Activated CD4-positive, alpha-beta memory T cell treated with anti-CD3 and anti-CD28 coated beads for 36 hours (primary cell): ENCODE measurements around the gene RANGRF. TPM values are rescaled to one million over a fixed set of nuclear protein-coding genes. Genes with fewer than 3 reads are reported as not detected.

Experiments
- CTCF ChIA-PET: fragments of 350-600 bp; sonication (Branson Sonifier 250); formaldehyde crosslinking; loops from one replicate; lab custom pipeline; 2021; ENCODE audit warnings: antibody characterized with exemption, inconsistent platforms; lab: Charles Lee
- POLR2A ChIA-PET: fragments of 350-600 bp; sonication (Branson Sonifier 250); formaldehyde crosslinking; loops from one replicate; lab custom pipeline; 2021; ENCODE audit warnings: antibody characterized with exemption; lab: Charles Lee
- DNase-seq: peaks from one replicate; pipeline ENCODE4 v3.0.0-alpha.2; 2020
- H3K27ac Mint-ChIP-seq: one replicate; pipeline ENCODE4 v1.8.0; 2021; ENCODE audit warnings: mixed read lengths
- H3K27me3 Mint-ChIP-seq: one replicate; pipeline ENCODE4 v1.8.0; 2021; ENCODE audit warnings: mixed read lengths
- H3K36me3 Mint-ChIP-seq: one replicate; pipeline ENCODE4 v1.8.0; 2021; ENCODE audit warnings: mixed read lengths
- H3K4me1 Mint-ChIP-seq: one replicate; pipeline ENCODE4 v1.8.0; 2021; ENCODE audit warnings: low read depth, mixed read lengths
- H3K4me3 Mint-ChIP-seq: one replicate; pipeline ENCODE4 v1.8.0; 2021; ENCODE audit warnings: mild to moderate bottlenecking, mixed read lengths
- H3K9me3 Mint-ChIP-seq: one replicate; pipeline ENCODE4 v1.8.0; 2021; ENCODE audit warnings: mixed read lengths
- intact Hi-C: fragments of 100-400 bp; cut with micrococcal nuclease; formaldehyde crosslinking; loops from one replicate; pipeline ENCODE4 v1.15.1; 2023
- total RNA-seq, 2 experiments: library from RNA; stranded (reverse); gene quantifications; one replicate each; pipeline ENCODE4 v1.2.3, GENCODE V29; 2021

RANGRF gene
- total RNA-seq, 2 experiments from 2014 or later, result 41.7 to 45.5 TPM

DNA sequence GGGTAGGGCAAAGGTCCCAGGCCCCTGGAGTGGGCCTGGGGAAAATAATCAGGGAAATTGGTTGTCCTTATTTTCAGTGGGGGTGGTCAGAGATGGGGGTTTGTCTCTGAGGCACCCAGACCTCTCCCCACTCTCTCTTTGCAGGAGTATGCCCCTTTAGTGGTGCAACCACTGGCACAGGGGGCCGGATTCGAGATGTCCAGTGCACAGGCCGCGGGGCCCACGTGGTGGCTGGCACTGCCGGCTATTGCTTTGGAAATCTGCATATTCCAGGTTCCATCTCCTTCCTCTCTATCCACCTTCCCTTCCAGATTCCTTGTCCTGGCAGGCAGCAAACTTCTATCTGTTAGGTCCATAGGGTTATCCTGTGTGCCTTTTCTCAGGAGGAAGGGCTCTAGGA, 31.8 kb upstream of the RANGRF start:
- no peaks in the 10 kb centered on the region for H3K9me3 Mint-ChIP-seq
- POLR2A ChIA-PET, result no interaction called here
- intact Hi-C loops, result no loop called here
- CTCF ChIA-PET, result interaction anchor here (1.5 kb wide), 1 partner anchor 12 kb away, joined by 4 read pairs; no protein-coding TSS in a partner anchor
- no peaks in the 10 kb centered on the region for H3K4me1 Mint-ChIP-seq
- no peaks in the 10 kb centered on the region for H3K27me3 Mint-ChIP-seq
- peaks cover 51% of the 10 kb centered on the region for H3K36me3 Mint-ChIP-seq
- H3K27ac Mint-ChIP-seq, result no peak overlapping the region
- H3K4me3 Mint-ChIP-seq, result no peak overlapping the region
- no peak for DNase-seq

GRCh38 chr17:8257801-8258200, 30.7 kb upstream of the RANGRF start:
- Mint-ChIP-seq H3K4me1 (no peaks in the 10 kb centered on the region), H3K27me3 (no peaks in the 10 kb centered on the region), H3K9me3 (no peaks in the 10 kb centered on the region), H3K27ac (no peak overlapping the region), H3K4me3 (no peak overlapping the region), H3K36me3 (peaks cover 55% of the 10 kb centered on the region)
- DNase-seq, result no peak
- intact Hi-C loops, result no loop called here
- ChIA-PET CTCF (no interaction called here), POLR2A (no interaction called here)

DNA sequence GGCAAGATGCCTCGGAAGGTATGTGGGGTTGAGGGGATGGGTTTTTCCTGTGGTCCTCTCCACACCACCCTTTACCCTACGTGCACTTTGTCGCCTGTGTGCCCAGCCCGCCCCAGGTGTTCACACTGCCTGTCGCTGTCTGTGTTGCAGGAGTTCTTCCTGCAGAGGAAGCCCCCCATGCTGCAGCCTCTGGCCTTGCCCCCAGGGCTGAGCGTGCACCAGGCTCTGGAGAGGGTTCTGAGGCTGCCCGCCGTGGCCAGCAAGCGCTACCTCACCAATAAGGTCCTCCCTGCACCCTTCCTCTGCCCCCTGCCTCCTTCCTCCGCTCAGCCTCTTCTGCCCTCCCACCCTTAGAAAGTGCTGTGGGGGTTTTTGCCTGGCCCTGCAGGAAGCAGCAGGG, 24.1 kb upstream of the RANGRF start:
- Mint-ChIP-seq H3K36me3 (peaks cover 59% of the 10 kb centered on the region), H3K27me3 (no peaks in the 10 kb centered on the region), H3K9me3 (no peaks in the 10 kb centered on the region), H3K4me1 (no peaks in the 10 kb centered on the region), H3K4me3 (no peak overlapping the region), H3K27ac (no peak overlapping the region)
- ChIA-PET POLR2A (no interaction called here), CTCF (no interaction called here)
- DNase-seq, result no peak
- intact Hi-C loops, result no loop called here

DNA sequence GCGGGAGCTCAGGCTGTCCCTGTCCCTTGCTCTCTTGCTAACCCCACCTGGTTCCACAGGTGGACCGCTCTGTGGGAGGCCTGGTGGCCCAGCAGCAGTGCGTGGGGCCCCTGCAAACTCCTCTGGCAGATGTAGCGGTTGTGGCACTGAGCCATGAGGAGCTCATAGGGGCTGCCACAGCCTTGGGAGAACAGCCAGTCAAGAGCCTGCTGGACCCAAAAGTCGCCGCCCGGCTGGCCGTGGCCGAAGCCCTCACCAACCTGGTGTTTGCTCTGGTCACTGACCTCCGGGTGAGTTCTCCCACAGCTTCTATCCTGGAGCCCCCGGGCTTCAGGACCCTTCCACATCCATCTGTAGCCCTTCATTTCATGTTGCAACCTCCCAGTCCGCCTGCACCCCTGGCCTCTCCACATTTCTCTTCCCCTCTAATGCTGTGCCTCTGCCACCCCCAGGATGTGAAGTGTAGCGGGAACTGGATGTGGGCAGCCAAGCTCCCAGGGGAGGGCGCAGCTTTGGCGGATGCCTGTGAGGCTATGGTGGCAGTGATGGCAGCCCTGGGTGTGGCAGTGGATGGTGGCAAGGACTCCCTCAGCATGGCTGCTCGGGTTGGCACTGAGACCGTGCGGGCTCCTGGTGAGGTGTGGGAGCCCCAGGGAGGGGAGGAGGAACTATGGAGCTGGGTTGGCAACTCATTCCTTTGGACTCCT, 23.5 kb upstream of the RANGRF start:
- Mint-ChIP-seq H3K4me3 (no peak overlapping the region), H3K4me1 (no peaks in the 10 kb centered on the region), H3K36me3 (peaks cover 64% of the 10 kb centered on the region), H3K9me3 (no peaks in the 10 kb centered on the region), H3K27ac (no peak overlapping the region), H3K27me3 (no peaks in the 10 kb centered on the region)
- ChIA-PET CTCF (no interaction called here), POLR2A (no interaction called here)
- DNase-seq, result no peak
- intact Hi-C loops, result no loop called here

DNA sequence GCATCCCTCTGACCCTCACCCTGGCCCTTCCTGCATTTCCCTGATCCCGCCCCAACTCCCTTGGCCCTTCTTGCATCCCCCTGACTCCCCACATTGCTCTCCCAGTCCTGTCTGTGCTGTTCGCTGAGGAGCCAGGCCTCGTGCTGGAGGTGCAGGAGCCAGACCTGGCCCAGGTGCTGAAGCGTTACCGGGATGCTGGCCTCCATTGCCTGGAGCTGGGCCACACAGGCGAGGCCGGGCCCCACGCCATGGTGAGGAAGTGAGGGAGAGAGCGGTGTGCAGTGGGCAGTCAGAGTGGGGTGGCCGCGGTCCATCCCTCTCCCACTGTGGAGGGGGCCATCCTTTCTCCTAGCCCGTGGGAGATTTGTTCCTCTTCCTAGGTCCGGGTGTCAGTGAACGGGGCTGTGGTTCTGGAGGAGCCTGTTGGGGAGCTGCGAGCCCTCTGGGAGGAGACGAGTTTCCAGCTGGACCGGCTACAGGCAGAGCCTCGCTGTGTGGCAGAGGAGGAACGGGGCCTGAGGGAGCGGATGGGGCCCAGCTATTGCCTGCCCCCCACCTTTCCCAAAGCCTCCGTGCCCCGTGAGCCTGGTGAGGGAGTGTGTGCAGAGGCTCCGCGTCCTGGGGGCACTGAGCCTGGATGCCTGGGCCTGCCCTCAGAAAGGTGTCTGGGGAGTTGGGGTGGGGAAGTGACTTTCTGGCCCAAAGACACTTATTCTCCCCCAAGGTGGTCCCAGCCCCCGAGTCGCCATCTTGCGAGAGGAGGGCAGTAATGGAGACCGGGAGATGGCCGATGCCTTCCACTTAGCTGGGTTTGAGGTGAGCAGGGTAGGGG, 21.6 kb upstream of the RANGRF start:
- intact Hi-C loops, result no loop called here
- Mint-ChIP-seq H3K9me3 (no peaks in the 10 kb centered on the region), H3K27me3 (no peaks in the 10 kb centered on the region), H3K36me3 (peaks cover 62% of the 10 kb centered on the region), H3K4me3 (no peak overlapping the region), H3K4me1 (no peaks in the 10 kb centered on the region), H3K27ac (no peak overlapping the region)
- DNase-seq, result no peak
- ChIA-PET CTCF (no interaction called here), POLR2A (no interaction called here)

GRCh38 chr17:8267480-8268147, 20.9 kb upstream of the RANGRF start:
- ChIA-PET CTCF (interaction anchor here (0.6 kb wide), 1 partner anchor 527 kb away, joined by 4 read pairs; no protein-coding TSS in a partner anchor), POLR2A (no interaction called here)
- Mint-ChIP-seq H3K4me3 (no peak overlapping the region), H3K27ac (no peak overlapping the region), H3K4me1 (no peaks in the 10 kb centered on the region), H3K36me3 (peaks cover 62% of the 10 kb centered on the region), H3K27me3 (no peaks in the 10 kb centered on the region), H3K9me3 (no peaks in the 10 kb centered on the region)
- no peak for DNase-seq
- intact Hi-C loops, result no loop called here

DNA sequence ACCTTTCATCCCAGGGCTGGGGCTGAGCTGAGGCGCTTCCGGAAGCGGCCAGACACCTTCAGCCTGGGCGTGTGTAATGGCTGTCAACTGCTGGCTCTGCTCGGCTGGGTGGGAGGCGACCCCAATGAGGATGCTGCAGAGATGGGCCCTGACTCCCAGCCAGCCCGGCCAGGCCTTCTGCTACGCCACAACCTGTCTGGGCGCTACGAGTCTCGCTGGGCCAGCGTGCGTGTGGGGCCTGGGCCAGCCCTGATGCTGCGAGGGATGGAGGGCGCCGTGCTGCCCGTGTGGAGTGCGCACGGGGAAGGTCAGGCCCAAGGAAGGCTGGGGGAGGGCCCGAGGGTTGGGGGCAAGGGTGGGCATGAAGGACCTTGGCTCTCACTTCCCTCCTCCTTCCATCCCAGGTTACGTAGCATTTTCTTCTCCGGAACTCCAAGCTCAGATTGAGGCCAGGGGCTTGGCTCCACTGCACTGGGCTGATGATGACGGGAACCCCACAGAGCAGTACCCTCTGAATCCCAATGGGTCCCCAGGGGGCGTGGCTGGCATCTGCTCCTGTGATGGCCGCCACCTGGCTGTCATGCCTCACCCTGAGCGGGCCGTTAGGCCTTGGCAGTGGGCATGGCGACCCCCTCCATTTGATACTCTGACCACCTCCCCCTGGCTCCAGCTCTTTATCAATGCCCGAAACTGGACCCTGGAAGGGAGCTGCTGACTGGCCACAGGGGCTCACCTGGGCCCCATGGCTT, 19.7 kb upstream of the RANGRF start:
- no peaks in the 10 kb centered on the region for H3K27me3 Mint-ChIP-seq
- DNase-seq, result no peak
- H3K9me3 Mint-ChIP-seq, result no peaks in the 10 kb centered on the region
- H3K36me3 Mint-ChIP-seq, result peaks cover 55% of the 10 kb centered on the region
- intact Hi-C loops, result no loop called here
- CTCF ChIA-PET, result no interaction called here
- H3K27ac Mint-ChIP-seq, result no peak overlapping the region
- H3K4me3 Mint-ChIP-seq, result no peak overlapping the region
- POLR2A ChIA-PET, result no interaction called here
- no peaks in the 10 kb centered on the region for H3K4me1 Mint-ChIP-seq

GRCh38 chr17:8272421-8272820, 16.0 kb upstream of the RANGRF start:
- no peaks in the 10 kb centered on the region for H3K4me1 Mint-ChIP-seq
- CTCF ChIA-PET, result no interaction called here
- POLR2A ChIA-PET, result no interaction called here
- no peak overlapping the region for H3K4me3 Mint-ChIP-seq
- no peaks in the 10 kb centered on the region for H3K9me3 Mint-ChIP-seq
- intact Hi-C loops, result no loop called here
- no peak overlapping the region for H3K27ac Mint-ChIP-seq
- H3K27me3 Mint-ChIP-seq, result no peaks in the 10 kb centered on the region
- peaks cover 28% of the 10 kb centered on the region for H3K36me3 Mint-ChIP-seq
- DNase-seq, result no peak

- H3K4me1 Mint-ChIP-seq, result no peaks in the 10 kb centered on the region
- ChIA-PET CTCF (interaction anchor here (0.6 kb wide), 1 partner anchor 684 kb away, joined by 3 read pairs; no protein-coding TSS in a partner anchor), POLR2A (no interaction called here)
- no peak overlapping the region for H3K27ac Mint-ChIP-seq
- peaks cover 23% of the 10 kb centered on the region for H3K36me3 Mint-ChIP-seq
- H3K9me3 Mint-ChIP-seq, result no peaks in the 10 kb centered on the region
- intact Hi-C loops, result no loop called here
- no peaks in the 10 kb centered on the region for H3K27me3 Mint-ChIP-seq
- no peak overlapping the region for H3K4me3 Mint-ChIP-seq
- DNase-seq, result no peak
Observed at GRCh38 chr17:8273884-8274444, 14.5 kb upstream of the RANGRF start.

GRCh38 chr17:8274816-8275215, 13.7 kb upstream of the RANGRF start:
- ChIA-PET POLR2A (no interaction called here), CTCF (no interaction called here)
- Mint-ChIP-seq H3K36me3 (peaks cover 16% of the 10 kb centered on the region), H3K4me3 (no peak overlapping the region), H3K9me3 (no peaks in the 10 kb centered on the region), H3K27me3 (no peaks in the 10 kb centered on the region), H3K27ac (no peak overlapping the region), H3K4me1 (no peaks in the 10 kb centered on the region)
- no peak for DNase-seq
- intact Hi-C loops, result no loop called here

DNA sequence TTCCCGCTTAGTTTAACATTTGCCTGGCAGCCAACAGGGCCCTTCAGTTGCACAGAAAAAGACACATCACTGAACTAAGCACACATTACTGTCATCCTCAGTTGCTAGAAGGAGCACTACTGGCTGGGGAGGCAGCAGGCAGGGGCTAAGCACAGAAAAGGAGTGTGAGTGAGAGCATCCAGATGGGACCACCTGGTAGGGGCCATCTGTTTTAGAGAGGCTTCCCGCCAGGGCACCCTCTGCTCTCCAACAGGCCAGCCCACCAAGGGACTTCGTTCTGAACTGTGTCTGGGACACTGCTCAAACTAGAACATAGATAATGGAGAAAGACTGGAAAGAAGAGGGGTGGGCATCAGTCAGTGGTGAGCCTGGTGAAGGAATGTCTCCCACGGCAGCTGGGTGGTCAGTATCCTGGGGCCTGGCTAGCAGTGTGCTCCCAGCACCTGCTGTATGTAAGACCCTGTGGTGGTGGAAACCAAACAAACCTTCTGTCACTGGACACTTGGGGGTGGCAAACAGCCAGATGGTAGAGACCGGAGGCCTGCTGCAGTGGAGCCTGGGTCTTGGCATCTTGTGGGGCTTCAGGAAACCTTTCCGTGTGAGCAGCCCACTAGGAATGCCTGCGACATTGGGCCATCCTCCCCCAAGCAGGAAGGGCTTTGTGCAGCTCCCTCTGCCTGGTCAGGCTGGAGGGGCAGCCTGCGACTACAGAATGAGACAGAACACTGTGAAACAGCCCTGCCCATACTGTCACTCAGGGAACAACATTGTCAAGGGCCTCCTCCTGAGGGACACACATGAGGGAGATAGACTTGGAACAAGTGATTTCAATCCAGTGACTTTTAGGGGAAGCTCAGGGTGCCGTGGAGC, 12.8 kb upstream of the RANGRF start:
- Mint-ChIP-seq H3K27me3 (no peaks in the 10 kb centered on the region), H3K4me1 (no peaks in the 10 kb centered on the region), H3K36me3 (peaks cover 11% of the 10 kb centered on the region), H3K9me3 (no peaks in the 10 kb centered on the region), H3K4me3 (no peak overlapping the region), H3K27ac (no peak overlapping the region)
- ChIA-PET POLR2A (interaction anchor here (0.7 kb wide), 1 partner anchor 16 kb away, joined by 3 read pairs; no protein-coding TSS in a partner anchor), CTCF (no interaction called here)
- intact Hi-C loops, result no loop called here
- DNase-seq, result no peak
